ENCODE data around the gene LRIG2.

DNA sequence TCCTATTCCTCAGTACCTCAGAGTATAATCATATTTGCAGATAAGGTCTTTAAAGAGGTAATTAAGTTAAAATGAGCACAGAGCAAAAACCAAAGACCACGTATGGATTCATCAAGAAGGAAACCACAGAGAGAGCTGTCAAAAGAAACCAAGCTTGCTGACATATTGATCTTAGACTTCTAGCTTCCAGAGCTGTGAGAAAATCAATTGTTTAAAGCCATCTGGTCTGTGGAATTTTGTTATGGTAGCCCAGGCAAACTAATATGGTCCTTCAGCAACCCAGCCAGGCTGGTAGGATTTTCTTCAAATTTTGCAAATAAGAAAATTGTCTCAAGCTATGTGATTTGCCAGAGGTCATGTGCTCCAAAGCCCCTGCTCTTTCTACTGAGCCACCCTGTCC is 62.5 kb downstream of the LRIG2 start:
- TF ChIP-seq, protein P1, sequence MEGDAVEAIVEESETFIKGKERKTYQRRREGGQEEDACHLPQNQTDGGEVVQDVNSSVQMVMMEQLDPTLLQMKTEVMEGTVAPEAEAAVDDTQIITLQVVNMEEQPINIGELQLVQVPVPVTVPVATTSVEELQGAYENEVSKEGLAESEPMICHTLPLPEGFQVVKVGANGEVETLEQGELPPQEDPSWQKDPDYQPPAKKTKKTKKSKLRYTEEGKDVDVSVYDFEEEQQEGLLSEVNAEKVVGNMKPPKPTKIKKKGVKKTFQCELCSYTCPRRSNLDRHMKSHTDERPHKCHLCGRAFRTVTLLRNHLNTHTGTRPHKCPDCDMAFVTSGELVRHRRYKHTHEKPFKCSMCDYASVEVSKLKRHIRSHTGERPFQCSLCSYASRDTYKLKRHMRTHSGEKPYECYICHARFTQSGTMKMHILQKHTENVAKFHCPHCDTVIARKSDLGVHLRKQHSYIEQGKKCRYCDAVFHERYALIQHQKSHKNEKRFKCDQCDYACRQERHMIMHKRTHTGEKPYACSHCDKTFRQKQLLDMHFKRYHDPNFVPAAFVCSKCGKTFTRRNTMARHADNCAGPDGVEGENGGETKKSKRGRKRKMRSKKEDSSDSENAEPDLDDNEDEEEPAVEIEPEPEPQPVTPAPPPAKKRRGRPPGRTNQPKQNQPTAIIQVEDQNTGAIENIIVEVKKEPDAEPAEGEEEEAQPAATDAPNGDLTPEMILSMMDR (conservative IDR thresholded peaks at IDR 0.05; ENCODE audit: low read length) = no peak
- TF ChIP-seq EZH2phosphoT487 (IDR thresholded peaks at IDR 0.05; ENCODE audit: borderline replicate concordance) = no peak

Measured in Loucy (cell line).